ENCODE data around the gene EPYC. TPM values are rescaled to one million over a fixed set of nuclear protein-coding genes. Genes with fewer than 3 reads are reported as not detected.
"Not testable (repeated sequence)": the region's sequence is repeated elsewhere in the genome, so short reads cannot be mapped to it uniquely, and the experiment has no call there.

Gene EPYC
- total RNA-seq, 2 experiments from 2014 or later: not detected

DNA sequence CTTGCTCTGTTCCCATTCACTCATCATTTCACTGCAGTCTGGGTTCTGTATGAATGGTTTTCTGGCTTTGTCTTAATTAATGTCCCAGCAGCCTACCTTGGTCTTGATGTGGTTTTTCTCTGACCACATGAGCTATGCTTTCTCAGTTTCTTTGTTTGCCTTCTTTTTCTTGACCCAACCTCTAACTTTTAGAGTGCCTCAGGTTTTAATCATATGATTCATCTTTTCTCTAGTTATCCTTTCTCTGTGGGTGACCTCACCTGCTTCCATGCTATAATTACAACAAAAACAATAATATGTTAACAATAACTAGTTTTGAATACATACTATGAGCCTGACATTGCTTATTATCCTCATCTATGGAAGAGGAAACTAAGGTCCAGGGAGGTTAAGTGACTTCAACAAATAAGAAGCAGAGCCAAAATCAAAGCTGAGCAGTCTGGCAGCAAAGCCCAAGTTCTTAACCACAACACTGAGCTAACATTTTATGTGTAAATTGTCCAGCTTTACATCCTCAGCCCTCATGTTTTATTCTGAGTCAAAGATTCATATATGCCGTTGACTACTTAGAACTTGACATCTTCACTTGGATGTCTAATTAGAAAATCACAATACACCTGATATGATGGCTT is 4.7 kb upstream of the EPYC start:
- Mint-ChIP-seq H3K9me3 (no peaks in the 10 kb centered on the region), H3K27ac (no peak overlapping the region), H3K4me1 (peaks cover 27% of the 10 kb centered on the region), H3K27me3 (peaks cover 46% of the 10 kb centered on the region), H3K36me3 (ENCODE audit: low read depth) (no peaks in the 10 kb centered on the region), H3K4me3 (no peak overlapping the region)
- CTCF ChIA-PET: no interaction called here
- POLR2A ChIA-PET: no interaction called here
- DNase-seq: no peak

DNA sequence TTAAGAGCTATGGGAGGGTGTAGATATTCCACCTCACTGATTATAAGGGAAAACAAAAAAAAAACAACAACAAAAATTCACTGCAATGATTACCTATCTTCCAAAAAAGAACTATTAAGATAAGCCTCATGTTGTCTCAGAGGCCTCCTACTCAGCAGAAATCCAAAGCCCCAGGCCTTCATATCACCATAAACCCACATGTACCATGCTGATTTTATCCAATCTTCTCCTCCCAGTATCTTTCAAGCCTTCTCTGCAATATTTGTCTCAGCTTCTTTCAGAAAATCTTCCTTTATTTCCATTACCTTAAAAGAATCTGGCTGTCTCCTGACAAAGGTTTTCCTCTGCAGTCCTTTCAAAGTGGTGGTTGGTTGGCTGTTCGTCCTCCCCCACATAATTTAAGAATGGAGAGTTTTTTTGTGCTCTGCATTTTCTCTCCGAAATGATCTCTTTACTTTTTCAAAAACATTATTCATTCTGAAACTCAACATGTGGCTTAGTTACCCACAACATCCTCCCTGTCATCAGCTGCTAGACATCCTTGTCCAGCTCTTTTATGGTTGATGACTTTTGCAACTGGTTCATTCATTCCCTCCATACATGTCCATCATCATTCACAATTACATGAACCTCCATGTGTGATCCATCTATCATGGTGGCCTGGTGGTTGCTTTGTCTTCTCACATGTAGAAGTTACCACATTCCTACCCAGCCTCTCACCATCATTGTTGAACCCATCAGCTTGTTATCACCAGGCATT is 2.9 kb upstream of the EPYC start:
- no peak for DNase-seq
- Mint-ChIP-seq H3K4me1 (peaks cover 27% of the 10 kb centered on the region), H3K4me3 (no peak overlapping the region), H3K9me3 (no peaks in the 10 kb centered on the region), H3K27me3 (peaks cover 34% of the 10 kb centered on the region), H3K36me3 (ENCODE audit: low read depth) (no peaks in the 10 kb centered on the region), H3K27ac (peak overlapping the region; percentile 9)
- ChIA-PET POLR2A (no interaction called here), CTCF (no interaction called here)

- H3K27ac Mint-ChIP-seq: no peak overlapping the region
- H3K9me3 Mint-ChIP-seq: no peaks in the 10 kb centered on the region
- peaks cover 21% of the 10 kb centered on the region for H3K4me1 Mint-ChIP-seq
- no peak overlapping the region for H3K4me3 Mint-ChIP-seq
- H3K27me3 Mint-ChIP-seq: peaks cover 22% of the 10 kb centered on the region
- no peak for DNase-seq
- POLR2A ChIA-PET: no interaction called here
- no peaks in the 10 kb centered on the region for H3K36me3 Mint-ChIP-seq (ENCODE audit: low read depth)
- CTCF ChIA-PET: no interaction called here
These were observed 1.0 kb downstream of the EPYC start for GRCh38 chr12:91003737-91004136.

GRCh38 chr12:91001306-91001705 is 3.5 kb downstream of the EPYC start:
- no peaks in the 10 kb centered on the region for H3K4me1 Mint-ChIP-seq
- ChIA-PET CTCF (no interaction called here), POLR2A (no interaction called here)
- no peak for DNase-seq
- H3K27ac Mint-ChIP-seq: no peak overlapping the region
- peaks cover 10% of the 10 kb centered on the region for H3K27me3 Mint-ChIP-seq
- H3K9me3 Mint-ChIP-seq: no peaks in the 10 kb centered on the region
- no peaks in the 10 kb centered on the region for H3K36me3 Mint-ChIP-seq (ENCODE audit: low read depth)
- no peak overlapping the region for H3K4me3 Mint-ChIP-seq

DNA sequence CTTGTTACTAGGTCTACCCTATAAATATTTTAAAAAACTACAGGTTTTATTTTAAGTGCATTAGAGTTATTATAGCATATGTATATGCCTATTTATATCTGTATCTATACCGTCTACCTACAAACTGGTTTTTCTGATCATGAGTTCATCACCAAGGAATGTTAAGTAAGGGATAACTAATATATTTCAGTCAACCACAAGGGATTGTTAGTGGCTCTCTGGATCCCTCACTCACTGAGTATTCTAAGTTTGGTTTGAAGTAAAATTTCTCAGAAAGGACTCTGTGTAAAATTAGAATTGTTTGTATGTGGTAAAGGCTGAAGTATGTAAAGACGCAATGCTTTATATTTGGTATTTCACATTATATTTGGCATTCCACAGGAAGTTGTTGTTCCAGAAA is 4.8 kb downstream of the EPYC start:
- Mint-ChIP-seq H3K4me3 (no peak overlapping the region), H3K4me1 (no peaks in the 10 kb centered on the region), H3K36me3 (ENCODE audit: low read depth) (no peaks in the 10 kb centered on the region), H3K9me3 (no peaks in the 10 kb centered on the region), H3K27ac (no peak overlapping the region), H3K27me3 (peaks cover 5% of the 10 kb centered on the region)
- ChIA-PET POLR2A (no interaction called here), CTCF (no interaction called here)
- no peak for DNase-seq

DNA sequence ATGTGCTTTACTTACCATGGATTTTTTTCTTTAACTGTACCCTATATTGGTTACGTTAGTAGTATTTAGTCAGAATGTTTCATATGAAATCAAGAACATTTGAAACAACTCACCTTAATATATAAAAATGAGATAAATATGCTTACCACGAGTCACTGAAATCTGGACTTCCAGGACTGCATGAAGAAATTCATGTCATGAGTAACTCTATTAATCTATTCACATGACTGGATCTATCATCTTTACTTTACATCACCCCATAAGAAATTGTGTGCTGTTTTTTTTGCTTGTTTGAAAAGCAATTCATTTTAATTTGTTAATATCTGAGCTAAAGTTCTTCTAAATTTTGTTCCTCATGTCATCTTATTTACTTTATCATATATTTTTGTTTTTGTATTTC is 5.2 kb downstream of the EPYC start:
- Mint-ChIP-seq H3K4me1 (no peaks in the 10 kb centered on the region), H3K27ac (no peak overlapping the region), H3K4me3 (no peak overlapping the region), H3K9me3 (no peaks in the 10 kb centered on the region), H3K27me3 (peaks cover 4% of the 10 kb centered on the region), H3K36me3 (ENCODE audit: low read depth) (no peaks in the 10 kb centered on the region)
- ChIA-PET POLR2A (no interaction called here), CTCF (no interaction called here)
- no peak for DNase-seq

DNA sequence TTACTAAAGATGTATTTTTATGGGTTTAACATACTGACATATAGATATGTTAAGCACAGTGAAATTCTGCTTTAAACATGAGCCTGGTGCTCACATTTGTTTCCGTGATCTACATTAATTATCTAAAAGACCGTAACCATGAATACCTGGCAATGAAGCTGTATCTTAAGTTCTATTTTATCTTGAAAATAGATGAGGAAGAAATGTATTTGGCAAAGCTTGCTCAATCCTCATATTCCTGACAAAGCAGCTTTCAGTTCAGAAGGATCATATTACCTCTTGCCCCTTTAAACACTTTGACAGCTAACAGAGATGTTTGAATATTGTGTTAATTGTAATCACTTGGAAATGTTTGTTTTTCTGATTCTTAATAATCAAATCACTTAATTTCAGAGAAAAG is 9.8 kb downstream of the EPYC start:
- no peak for DNase-seq
- no peaks in the 10 kb centered on the region for H3K27me3 Mint-ChIP-seq
- H3K4me3 Mint-ChIP-seq: no peak overlapping the region
- no peak overlapping the region for H3K27ac Mint-ChIP-seq
- POLR2A ChIA-PET: no interaction called here
- CTCF ChIA-PET: no interaction called here
- H3K4me1 Mint-ChIP-seq: no peaks in the 10 kb centered on the region
- H3K9me3 Mint-ChIP-seq: no peaks in the 10 kb centered on the region
- no peaks in the 10 kb centered on the region for H3K36me3 Mint-ChIP-seq (ENCODE audit: low read depth)

DNA sequence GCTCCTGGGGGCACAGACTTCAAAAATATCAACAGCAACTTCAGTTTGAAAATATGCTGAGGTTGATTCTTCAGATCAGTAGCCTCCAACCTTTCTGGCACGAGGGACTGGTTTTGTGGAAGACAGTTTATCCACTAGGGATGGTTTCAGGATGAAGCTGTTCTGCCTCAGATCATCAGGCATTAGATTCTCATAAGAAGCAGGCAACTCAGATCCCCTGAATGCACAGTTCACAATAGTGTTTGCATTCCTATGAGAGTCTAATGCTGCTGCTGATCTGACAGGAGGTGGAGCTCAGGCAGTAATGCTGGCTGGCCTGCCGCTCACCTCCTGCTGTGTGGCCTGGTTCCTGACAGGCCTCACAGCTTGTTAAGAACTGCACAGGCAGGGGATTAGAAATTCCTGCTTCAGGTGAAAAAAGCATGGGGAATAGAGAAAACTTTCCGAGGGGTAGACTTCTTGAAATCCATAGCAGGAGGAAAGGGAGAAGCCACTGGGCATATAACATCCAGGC is 12.8 kb downstream of the EPYC start:
- CTCF ChIA-PET: no interaction called here
- Mint-ChIP-seq H3K4me1 (no peaks in the 10 kb centered on the region), H3K27ac (no peak overlapping the region), H3K9me3 (no peaks in the 10 kb centered on the region), H3K4me3 (no peak overlapping the region), H3K36me3 (ENCODE audit: low read depth) (no peaks in the 10 kb centered on the region), H3K27me3 (peaks cover 2% of the 10 kb centered on the region)
- POLR2A ChIA-PET: no interaction called here
- no peak for DNase-seq

GRCh38 chr12:90990611-90991010 is 14.2 kb downstream of the EPYC start:
- H3K4me3 Mint-ChIP-seq: no peak overlapping the region

GRCh38 chr12:90989686-90990111 is 15.1 kb downstream of the EPYC start:
- CTCF ChIA-PET: no interaction called here
- no peak for DNase-seq
- H3K4me1 Mint-ChIP-seq: no peaks in the 10 kb centered on the region
- H3K27ac Mint-ChIP-seq: no peak overlapping the region
- no peaks in the 10 kb centered on the region for H3K9me3 Mint-ChIP-seq
- H3K36me3 Mint-ChIP-seq (ENCODE audit: low read depth): no peaks in the 10 kb centered on the region
- H3K4me3 Mint-ChIP-seq: no peak overlapping the region
- POLR2A ChIA-PET: no interaction called here
- peaks cover 2% of the 10 kb centered on the region for H3K27me3 Mint-ChIP-seq

More at GRCh38 chr12:90990611-90991010, 14.2 kb downstream of the EPYC start:
- no peaks in the 10 kb centered on the region for H3K36me3 Mint-ChIP-seq (ENCODE audit: low read depth)
- no peak for DNase-seq
- POLR2A ChIA-PET: no interaction called here
- CTCF ChIA-PET: no interaction called here
- H3K27me3 Mint-ChIP-seq: peaks cover 2% of the 10 kb centered on the region
- no peaks in the 10 kb centered on the region for H3K4me1 Mint-ChIP-seq
- H3K27ac Mint-ChIP-seq: no peak overlapping the region
- no peaks in the 10 kb centered on the region for H3K9me3 Mint-ChIP-seq

GRCh38 chr12:90987520-90987919 is 17.3 kb downstream of the EPYC start:
- DNase-seq: no peak
- Mint-ChIP-seq H3K27ac (no peak overlapping the region), H3K36me3 (ENCODE audit: low read depth) (no peaks in the 10 kb centered on the region), H3K4me1 (no peaks in the 10 kb centered on the region), H3K9me3 (no peaks in the 10 kb centered on the region), H3K4me3 (no peak overlapping the region), H3K27me3 (peaks cover 2% of the 10 kb centered on the region)
- ChIA-PET POLR2A (no interaction called here), CTCF (no interaction called here)

GRCh38 chr12:90987101-90987500 is 17.7 kb downstream of the EPYC start:
- POLR2A ChIA-PET: no interaction called here
- CTCF ChIA-PET: no interaction called here
- Mint-ChIP-seq H3K4me1 (no peaks in the 10 kb centered on the region), H3K4me3 (no peak overlapping the region), H3K27ac (no peak overlapping the region), H3K36me3 (ENCODE audit: low read depth) (no peaks in the 10 kb centered on the region), H3K9me3 (no peaks in the 10 kb centered on the region), H3K27me3 (peaks cover 2% of the 10 kb centered on the region)
- DNase-seq: no peak

GRCh38 chr12:90985331-90985730 is 19.4 kb downstream of the EPYC start:
- H3K4me3 Mint-ChIP-seq; H3K4me1 Mint-ChIP-seq; H3K9me3 Mint-ChIP-seq; DNase-seq; H3K27ac Mint-ChIP-seq; POLR2A ChIA-PET; H3K27me3 Mint-ChIP-seq; CTCF ChIA-PET; H3K36me3 Mint-ChIP-seq (ENCODE audit: low read depth): not testable (repeated sequence)

DNA sequence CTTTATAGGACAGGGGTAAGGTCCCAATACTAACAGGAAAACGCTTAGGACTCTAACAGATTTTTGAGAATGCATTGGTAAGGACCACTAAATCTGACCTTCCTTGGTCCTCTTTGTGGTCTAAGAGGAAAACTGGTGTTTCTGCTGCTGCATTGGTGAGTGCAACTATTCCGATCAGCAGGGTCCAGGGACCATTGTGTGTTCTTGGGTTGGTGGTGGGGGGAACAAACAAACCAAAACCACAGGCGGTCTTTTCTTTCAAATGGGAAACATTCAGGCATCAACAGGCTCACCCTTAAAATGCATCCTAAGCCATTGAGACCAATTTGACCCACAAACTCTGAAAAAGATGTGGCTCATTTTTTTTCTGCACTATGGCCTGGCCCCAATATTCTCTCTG is 20.7 kb downstream of the EPYC start:
- Mint-ChIP-seq H3K9me3 (no peaks in the 10 kb centered on the region), H3K36me3 (ENCODE audit: low read depth) (no peaks in the 10 kb centered on the region), H3K27ac (no peak overlapping the region), H3K4me3 (no peak overlapping the region), H3K4me1 (no peaks in the 10 kb centered on the region), H3K27me3 (peaks cover 2% of the 10 kb centered on the region)
- DNase-seq: no peak
- ChIA-PET POLR2A (no interaction called here), CTCF (no interaction called here)
